Right atrium auricular region (tissue), 2 donors: Measurements from ENCODE around the gene MED1. TPM values are rescaled to one million over a fixed set of nuclear protein-coding genes. Genes with fewer than 3 reads are reported as not detected.
A peak's percentile ranks its signal among the peaks of the same experiment; 100 is the strongest.

Experiments
- DNase-seq: peaks from one replicate; pipeline ENCODE4 v3.0.0-alpha.2; 2019; ENCODE audit warnings: low spot score
- H3K27ac ChIP-seq, 2 donors: fragments of 200-600 bp; sonication (generic); 1 replicate in 1 of 2; 2 replicates in 1 of 2; pipeline ENCODE4 v1.5.1; 2016 to 2019
- H3K27me3 ChIP-seq, 2 donors: fragments of 200-600 bp; sonication (generic); one replicate each; pipeline versions ENCODE4 v1.5.1 to v1.6.0; 2017 to 2019
- H3K36me3 ChIP-seq: fragments of 200-600 bp; sonication (generic); one replicate; pipeline ENCODE4 v1.5.1; 2016
- H3K4me1 ChIP-seq, 2 donors: fragments of 200-600 bp; sonication (generic); one replicate each; pipeline versions ENCODE4 v1.5.1 to v1.6.0; 2017 to 2019
- H3K4me3 ChIP-seq, 2 donors: fragments of 200-600 bp; sonication (generic); 1 replicate in 1 of 2; 2 replicates in 1 of 2; pipeline ENCODE4 v1.5.1; 2017 to 2019; ENCODE audit warnings: mild to moderate bottlenecking in 1 of 2, moderate library complexity in 1 of 2
- H3K9me3 ChIP-seq, 2 donors: fragments of 200-600 bp; sonication (generic); one replicate each; pipeline ENCODE4 v1.5.1; 2019
- CTCF ChIP-seq, 2 donors: fragments of 200-600 bp; sonication (generic); IDR thresholded peaks; one replicate each; pipeline ENCODE4 v1.5.1; 2019; ENCODE audit warnings: antibody characterized with exemption in 2 of 2
- total RNA-seq, 2 donors: library from RNA; depleted of rRNA; stranded (reverse); fragments of >200 nt; gene quantifications; one replicate each; pipeline ENCODE4 v1.1.0, GENCODE V29; 2016

Gene MED1
- total RNA-seq, 2 donors from 2014 or later, result 15.9 to 19.0 TPM

- peaks cover 0 to 20% of the 10 kb centered on the region in 2 donors for H3K4me1 ChIP-seq
- no peak for TF ChIP-seq CTCF (IDR thresholded peaks at IDR 0.05)
- no peaks in the 10 kb centered on the region for H3K36me3 ChIP-seq
- peak overlapping the region; percentile 93 to 95 for H3K4me3 ChIP-seq
- no peaks in the 10 kb centered on the region for H3K9me3 ChIP-seq
- no peaks in the 10 kb centered on the region for H3K27me3 ChIP-seq
- no peak for DNase-seq
- peak overlapping the region; percentile 88 to 95 for H3K27ac ChIP-seq
Observed at GRCh38 chr17:39400547-39401411, 50.3 kb downstream of the MED1 start.

GRCh38 chr17:39399791-39400190 lies 51.3 kb downstream of the MED1 start:
- H3K27ac ChIP-seq, result peak overlapping the region in 1 of 2 donors; percentile 95
- no peak for TF ChIP-seq CTCF (IDR thresholded peaks at IDR 0.05)
- H3K36me3 ChIP-seq, result no peaks in the 10 kb centered on the region
- H3K4me1 ChIP-seq, result peaks cover 0 to 20% of the 10 kb centered on the region in 2 donors
- H3K4me3 ChIP-seq, result peak overlapping the region in 1 of 2 donors; percentile 93
- no peaks in the 10 kb centered on the region for H3K9me3 ChIP-seq
- no peaks in the 10 kb centered on the region for H3K27me3 ChIP-seq
- DNase-seq, result no peak

DNA sequence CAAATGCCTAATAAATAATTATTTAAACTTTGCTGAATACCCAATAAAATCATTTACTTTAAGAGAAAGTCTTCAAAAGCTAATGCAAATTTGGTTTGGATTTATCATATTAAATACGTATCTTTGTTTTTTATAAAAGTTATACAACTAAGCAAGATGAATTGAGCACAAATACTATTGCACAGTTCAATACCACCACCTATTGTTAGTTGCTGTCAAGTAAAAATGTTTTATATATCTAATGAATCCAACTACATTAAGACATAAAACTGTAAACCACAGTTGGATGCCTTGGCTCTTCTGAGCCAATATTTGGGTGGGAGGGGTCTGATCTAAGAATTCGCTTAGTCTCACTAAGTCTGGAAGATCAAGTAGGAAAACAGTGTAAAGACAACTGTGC lies 57.3 kb downstream of the MED1 start:
- H3K27me3 ChIP-seq, result no peaks in the 10 kb centered on the region
- peak; percentile 16 to 47 for TF ChIP-seq CTCF (IDR thresholded peaks at IDR 0.05)
- peaks cover 0 to 7% of the 10 kb centered on the region in 2 donors for H3K4me1 ChIP-seq
- H3K4me3 ChIP-seq, result no peak overlapping the region
- H3K9me3 ChIP-seq, result no peaks in the 10 kb centered on the region
- no peak for DNase-seq
- no peaks in the 10 kb centered on the region for H3K36me3 ChIP-seq
- H3K27ac ChIP-seq, result no peak overlapping the region

DNA sequence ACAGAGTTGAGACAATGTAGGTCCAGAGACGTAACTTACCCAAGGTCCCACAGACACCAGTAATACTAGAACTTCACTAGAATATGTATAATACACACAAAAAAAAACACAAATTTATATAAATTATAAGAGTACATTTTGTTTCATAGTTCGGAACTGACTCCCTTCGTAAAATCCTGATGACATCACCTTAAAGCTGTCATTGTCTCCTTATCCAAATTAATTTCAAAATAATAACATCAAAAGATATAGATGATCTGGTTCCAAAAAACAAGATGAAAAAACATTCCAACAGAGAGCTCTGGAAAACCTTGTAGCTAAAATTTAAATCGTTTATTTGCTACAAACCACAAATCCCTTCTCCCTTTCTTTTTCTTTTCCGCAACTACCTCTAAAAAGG lies 59.6 kb downstream of the MED1 start:
- DNase-seq, result no peak
- no peaks in the 10 kb centered on the region for H3K27me3 ChIP-seq
- H3K27ac ChIP-seq, result no peak overlapping the region
- no peaks in the 10 kb centered on the region for H3K36me3 ChIP-seq
- H3K9me3 ChIP-seq, result no peaks in the 10 kb centered on the region
- TF ChIP-seq CTCF (IDR thresholded peaks at IDR 0.05), result no peak
- no peak overlapping the region for H3K4me3 ChIP-seq
- peaks cover 0 to 6% of the 10 kb centered on the region in 2 donors for H3K4me1 ChIP-seq

DNA sequence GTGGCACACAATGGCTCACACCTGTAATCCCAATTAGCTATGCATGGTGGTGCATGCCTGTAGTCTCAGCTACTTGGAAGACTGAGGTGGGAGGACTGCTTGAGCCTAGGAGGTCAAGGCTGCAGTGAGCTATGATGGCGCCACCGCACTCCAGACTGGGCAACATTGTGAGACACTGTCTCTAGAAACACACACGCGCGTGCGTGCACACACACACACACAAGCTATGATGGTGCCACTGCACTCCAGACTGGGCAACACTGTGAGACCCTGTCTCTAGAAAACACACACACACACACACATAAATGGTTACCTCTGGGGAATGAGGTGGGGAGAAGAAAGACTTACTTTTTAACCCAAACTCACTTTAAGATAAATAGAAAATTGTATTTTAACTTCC lies 66.0 kb downstream of the MED1 start:
- Histone ChIP-seq H3K4me1 (no peaks in the 10 kb centered on the region), H3K36me3 (no peaks in the 10 kb centered on the region), H3K27ac (no peak overlapping the region), H3K4me3 (no peak overlapping the region), H3K27me3 (no peaks in the 10 kb centered on the region), H3K9me3 (no peaks in the 10 kb centered on the region)
- no peak for DNase-seq
- TF ChIP-seq CTCF (IDR thresholded peaks at IDR 0.05), result no peak
